Activated naive CD8-positive, alpha-beta T cell treated with anti-CD3 and anti-CD28 coated beads, Interleukin-2, amount 50 U/mL, for 16 hours (primary cell): ENCODE results near the gene CEP131.
A peak's percentile ranks its signal among the peaks of the same experiment; 100 is the strongest.

Experiments used
- DNase-seq: peaks from one replicate; pipeline ENCODE4 v3.0.0-alpha.2; 2020; ENCODE audit warnings: low read depth, low spot score

The CEP131 gene

DNA sequence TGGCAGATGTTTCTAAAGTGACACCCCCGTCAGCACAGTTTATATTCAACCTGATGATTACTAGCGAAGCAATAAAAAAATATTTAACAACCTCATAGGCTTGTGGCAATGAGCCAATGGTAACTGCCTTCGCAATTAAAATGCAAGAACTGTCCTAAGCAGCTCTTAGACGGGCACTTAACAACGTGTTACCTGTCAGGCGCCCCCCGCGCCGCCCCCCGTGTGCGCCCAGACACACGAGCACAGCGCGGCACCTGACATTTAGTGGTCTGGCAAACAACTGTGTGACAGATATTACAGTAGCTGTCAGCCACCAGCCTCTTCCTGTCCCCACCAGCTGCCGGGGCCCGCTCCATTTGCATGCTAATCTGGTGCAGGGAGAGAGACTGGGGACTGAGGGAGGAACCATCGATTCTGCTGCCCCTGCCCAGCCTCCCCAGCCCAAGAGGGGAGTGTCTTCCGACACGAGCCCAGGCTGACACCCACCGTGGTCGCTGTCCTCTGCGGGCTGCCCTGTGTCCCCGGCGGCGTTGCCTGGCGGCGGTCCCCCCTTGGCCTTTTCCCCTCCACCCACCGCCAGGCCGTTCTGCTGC lies 29.0 kb upstream of the CEP131 start:
- no peak for DNase-seq

DNA sequence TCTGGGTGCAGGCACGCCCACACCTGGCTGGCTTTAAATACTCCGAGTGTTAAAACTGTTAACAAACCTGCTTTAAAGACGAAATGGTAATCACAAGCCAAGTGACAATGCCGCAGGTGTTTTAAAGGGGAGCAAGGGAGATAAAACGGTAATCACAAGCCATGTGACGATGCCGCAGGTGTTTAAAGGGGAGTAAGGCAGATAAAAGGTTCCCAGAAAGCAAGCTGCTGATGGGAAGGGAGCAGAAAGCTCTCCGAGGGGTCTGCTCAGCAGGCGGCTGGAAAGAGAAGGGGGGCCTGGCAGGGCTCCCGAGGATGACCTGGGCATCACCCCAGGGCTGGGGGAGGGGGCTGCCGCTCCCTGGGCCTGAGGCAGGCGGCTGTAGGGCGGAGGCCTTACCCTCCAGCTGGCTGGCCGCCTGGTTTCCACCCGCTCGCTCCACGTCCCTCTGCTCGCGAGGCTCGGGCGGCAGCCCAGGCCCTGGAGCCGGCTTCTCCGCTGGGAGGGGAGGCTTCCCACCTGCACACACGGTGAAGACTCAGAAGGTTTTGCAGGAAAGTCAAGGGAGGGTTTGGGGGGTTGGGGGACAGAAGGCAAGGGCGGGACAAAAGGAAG lies 28.4 kb upstream of the CEP131 start:
- no peak for DNase-seq

GRCh38 chr17:81250286-81251093 lies 27.7 kb upstream of the CEP131 start:
- no peak for DNase-seq

DNA sequence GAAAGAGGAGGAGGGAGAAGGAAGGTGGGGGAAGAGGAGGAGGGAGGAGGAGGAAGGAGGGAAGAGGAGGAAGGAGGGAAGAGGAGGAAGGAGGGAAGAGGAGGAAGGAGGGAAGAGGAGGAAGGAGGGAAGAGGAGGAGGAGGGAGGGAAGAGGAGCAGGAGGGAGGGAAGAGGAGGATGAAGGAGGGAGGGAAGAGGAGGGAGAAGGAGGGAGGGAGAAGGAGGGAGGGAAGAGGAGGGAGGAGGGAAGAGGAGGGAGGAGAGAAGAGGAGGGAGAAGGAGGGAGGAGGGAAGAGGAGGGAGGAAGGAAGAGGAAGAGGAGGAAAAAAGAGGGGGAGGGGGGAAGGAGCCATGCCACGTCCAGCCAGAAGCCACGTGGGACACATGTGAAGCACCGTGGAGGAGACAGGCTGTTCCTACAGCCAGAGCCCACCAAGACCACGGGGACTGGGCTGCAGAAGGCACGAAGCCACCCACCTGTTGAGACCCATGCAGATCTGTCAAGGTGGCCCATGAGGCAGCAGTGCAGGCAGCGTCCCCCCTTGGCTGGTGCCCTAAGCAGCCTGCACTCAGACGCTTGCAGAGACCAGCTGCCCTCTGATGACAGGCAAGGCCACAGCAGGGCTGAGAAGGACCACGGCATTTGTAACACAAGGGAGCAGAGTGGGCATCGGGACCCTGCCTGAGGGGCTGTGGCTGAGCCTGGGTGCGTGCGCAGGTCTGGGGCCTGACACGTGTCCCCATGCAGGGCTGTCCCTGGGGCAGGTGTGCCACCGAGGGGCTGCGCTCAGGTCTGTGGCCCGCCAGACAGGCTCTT lies 26.7 kb upstream of the CEP131 start:
- no peak for DNase-seq

DNA sequence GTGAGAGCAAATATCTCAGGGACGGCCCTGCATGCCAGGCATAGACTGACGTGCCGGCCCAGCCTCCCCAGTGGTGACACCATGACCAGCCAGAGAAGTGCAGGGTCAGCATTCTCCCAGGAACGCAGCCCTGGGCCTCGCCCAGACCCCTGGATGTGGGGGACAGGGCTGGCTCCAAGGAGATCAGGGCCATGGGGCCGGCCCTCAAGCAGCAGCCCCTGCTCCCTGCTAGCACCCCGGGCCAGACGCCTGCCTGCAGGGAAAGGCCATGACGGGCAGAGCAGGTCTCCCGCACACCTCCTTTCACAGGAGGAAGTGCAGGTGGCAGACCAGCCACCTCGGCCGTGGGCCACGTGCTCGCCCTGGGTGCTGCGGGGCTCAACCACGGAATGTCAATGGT lies 25.9 kb upstream of the CEP131 start:
- no peak for DNase-seq

DNA sequence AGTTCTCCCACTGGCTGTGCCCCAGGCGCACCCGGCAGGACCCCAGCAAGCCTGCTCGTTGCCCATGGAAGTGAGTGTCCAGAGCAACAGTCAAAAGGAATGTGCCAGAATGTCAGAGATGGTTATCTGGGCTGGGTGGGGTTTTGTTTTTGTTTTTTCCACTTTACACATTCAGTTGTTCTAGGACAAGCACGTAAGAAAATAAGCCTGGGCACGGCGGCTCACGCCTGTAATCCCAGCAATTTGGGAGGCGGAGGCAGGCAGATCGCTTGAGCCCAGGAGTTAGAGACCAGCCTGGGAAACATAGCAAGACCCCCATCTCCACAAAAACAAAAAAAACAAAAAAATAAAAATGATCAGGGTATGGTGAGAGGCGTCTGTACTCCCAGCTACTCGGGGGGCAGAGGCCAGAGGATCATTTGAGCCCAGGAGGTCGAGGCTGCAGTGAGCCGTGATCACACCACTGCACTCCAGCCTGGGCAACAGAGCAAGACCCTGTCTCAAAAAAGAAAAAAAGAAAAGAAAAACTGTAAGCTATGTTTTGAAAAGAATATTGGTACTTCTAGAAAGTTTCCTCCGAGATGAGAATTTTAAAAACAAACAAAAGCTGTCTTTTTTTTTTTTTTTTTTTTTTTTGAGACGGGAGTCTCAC lies 24.7 kb upstream of the CEP131 start:
- no peak for DNase-seq

DNA sequence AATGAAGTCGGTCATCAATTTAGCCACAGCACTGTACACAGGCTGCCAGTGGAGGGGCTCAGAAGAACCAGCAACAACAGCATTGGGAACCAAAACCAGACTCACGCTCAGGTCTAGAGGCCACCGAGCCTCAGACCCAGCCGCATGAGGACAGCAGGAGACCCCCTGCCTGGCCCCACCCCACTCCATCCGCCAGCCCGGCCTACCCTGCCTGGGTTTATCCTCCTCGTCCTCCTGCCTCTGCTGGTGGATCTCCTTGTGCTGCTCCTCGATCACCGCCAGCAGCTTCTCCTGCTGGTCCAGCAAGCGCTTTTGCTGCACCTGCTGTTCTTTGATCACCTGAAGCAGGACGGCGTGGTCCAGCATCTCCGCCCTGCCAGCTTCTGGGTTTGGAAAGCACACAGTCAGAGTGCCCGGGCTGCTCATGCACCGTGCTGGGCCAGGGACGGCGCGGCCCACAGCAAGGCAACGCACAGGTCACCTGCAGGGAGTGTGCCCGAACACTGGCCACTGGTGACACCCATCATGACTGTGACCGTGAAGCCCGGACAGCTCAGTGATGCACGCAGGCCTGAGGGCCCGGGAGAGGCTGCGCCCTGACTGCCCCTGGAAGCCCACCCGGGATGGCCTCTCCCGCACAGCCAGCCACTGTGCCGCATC lies 24.0 kb upstream of the CEP131 start:
- DNase-seq, result no peak

- no peak for DNase-seq
These were observed 23.5 kb upstream of the CEP131 start for GRCh38 chr17:81246343-81246670.

GRCh38 chr17:81245665-81246342 lies 23.0 kb upstream of the CEP131 start:
- DNase-seq, result no peak

DNA sequence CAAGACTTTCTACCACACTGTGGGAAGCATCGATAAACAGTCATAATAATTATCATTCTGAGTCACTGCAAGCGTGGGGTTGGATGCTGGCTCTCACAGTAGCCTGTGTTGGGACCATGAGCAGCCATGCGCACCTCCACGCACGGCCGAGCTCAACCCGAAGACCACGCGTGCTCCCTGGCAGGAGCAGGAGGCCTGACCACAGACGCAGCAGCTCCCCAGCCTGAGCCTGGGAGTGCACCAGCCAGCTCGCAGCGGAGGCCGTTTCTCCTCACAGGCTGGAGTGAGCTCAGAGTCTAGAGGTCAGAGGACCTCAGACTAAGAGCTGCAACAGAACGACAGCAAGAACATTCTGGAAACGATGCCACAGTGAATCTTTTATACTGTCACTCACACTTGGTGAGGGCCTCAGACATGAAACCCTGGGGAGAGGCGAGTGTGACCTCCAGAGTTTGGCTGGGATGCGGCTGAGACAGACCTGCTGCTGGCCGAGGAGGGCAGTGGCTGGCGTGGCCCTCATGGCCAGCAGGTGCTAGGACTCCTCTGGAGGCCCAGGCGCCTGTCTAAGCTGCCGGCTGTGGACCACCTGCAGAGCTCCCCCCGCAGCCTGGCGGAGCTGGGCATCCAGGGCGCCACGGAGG lies 22.4 kb upstream of the CEP131 start:
- no peak for DNase-seq

DNA sequence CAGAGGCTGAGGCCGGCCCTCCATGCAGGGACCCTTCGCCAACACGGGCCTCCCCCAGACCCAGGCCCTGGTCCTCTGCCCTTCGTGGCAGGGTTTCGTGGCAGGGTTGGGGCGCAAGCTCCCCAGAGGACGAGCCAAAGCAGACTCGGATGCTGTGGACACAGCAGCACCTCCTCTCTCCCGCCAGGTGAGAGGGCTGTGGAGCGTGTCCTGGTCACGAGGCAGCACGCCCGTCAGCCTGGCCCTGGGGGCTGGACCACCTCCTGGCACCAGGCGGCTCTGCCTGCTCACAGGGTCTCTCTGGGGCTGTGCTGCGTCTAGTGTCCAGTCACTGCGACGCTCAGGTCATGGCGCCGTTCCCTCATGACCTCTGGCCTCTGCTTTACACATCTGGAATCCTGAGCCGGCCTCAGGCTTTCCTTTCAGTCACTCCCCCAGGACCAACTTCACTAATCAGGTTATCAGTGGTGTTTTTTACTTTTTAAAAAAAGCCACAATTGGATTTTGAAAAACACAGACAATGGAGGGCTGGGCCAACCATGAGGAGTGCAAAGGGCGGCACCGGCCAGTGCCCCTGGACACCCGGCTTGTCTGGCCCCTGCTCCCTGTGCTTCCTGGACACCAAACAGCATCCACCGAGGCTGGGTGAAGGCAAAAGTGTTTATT lies 21.7 kb upstream of the CEP131 start:
- DNase-seq, result no peak

DNA sequence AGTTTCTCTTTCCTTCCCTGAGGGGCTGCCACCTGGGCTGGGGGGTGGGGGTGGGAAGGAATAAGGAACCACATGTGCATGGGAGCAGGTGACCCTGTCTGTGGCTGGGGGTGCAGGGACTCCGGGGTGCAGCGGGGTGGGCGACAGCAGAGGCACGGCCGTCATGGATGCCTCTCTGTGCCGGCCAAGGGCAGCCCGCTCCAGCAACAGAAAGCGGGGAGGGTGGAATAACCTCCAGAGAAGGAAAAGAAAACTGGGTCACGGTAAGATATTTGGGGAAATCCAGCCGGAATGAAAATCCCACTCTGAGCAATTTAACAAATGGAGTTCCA lies 20.5 kb upstream of the CEP131 start:
- no peak for DNase-seq

DNA sequence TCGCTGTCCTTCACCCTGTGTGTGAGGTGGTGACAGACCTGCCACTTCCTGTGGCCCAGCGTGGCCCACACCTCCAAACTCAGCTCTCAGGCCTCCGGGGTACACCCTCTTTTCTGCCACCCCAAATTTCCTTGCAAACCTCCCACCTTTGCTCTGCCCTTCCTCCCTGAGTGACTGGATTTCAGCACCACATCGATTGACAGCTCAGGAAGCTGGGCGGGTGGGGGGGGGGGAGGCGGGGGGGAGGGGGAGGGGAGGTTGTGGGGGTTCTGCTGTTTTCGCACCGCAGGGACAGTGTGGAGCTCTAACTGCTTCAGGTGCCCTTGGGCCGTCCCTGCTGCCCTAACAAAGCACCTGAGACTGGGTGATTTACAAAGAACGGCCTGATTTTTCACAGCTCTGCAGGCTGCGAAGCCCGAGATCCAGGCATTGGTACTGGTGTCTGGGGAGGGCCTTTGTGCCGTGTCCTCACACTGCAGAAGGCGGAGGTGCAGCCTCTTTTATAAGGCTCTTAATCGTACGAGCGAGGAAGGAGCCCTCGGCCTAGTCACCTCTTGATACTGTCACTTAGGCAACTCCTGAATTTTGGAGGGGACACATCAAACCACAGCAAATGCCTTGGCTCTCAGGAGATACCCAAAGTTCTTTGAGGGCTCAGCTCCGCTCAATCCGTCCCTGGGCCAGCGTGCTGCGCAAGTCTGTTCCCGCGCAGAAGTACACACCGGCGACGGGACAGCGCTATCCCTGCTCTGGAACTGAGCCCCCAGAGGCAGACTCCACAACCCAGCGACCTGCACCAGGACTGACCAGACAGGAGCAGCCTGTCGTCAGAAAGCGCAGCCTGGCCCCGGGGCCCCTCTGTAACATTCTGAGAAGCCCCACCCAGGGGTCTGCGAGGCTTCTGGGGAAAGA lies 19.9 kb upstream of the CEP131 start:
- no peak for DNase-seq

GRCh38 chr17:81241648-81242420 lies 19.1 kb upstream of the CEP131 start:
- peak; percentile 49 for DNase-seq

DNA sequence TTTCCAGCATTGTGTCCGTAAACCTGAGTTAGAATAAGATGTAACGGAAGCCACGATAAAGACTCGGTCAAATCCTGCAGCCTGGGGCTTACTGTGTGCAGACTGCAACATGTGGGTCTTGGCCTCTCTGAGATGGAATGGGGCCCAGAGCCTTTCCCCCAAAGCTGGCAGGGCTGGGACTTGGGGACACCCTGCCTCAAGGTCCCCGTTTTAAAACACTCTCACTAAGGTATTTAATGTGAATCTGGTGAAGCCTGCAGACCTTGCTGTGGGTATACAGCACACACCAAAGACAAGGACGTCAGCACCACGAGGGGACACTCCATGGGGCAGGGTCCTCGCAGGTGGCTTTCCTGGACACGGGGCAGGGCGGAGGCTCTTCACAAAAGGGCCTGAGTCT lies 18.4 kb upstream of the CEP131 start:
- DNase-seq, result no peak

DNA sequence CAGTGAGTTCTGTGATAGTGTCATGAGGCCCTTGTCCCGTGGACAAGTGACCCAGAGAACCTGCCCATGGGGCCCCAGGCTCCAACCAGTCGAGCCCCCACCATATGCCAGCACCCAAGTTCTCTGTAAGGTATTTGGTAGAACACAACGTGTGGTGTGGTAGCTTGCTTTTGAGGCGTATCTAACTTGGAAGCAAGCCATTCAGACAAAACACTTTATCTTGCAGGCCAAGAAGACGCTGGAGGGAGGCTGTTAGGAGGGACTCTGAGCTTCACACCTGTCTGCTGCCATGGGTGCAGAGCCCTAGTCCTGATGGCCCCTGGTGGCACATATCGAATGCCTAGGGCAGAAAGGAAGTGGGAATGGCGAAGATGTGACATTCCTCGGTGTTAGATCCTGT lies 18.0 kb upstream of the CEP131 start:
- DNase-seq, result no peak

DNA sequence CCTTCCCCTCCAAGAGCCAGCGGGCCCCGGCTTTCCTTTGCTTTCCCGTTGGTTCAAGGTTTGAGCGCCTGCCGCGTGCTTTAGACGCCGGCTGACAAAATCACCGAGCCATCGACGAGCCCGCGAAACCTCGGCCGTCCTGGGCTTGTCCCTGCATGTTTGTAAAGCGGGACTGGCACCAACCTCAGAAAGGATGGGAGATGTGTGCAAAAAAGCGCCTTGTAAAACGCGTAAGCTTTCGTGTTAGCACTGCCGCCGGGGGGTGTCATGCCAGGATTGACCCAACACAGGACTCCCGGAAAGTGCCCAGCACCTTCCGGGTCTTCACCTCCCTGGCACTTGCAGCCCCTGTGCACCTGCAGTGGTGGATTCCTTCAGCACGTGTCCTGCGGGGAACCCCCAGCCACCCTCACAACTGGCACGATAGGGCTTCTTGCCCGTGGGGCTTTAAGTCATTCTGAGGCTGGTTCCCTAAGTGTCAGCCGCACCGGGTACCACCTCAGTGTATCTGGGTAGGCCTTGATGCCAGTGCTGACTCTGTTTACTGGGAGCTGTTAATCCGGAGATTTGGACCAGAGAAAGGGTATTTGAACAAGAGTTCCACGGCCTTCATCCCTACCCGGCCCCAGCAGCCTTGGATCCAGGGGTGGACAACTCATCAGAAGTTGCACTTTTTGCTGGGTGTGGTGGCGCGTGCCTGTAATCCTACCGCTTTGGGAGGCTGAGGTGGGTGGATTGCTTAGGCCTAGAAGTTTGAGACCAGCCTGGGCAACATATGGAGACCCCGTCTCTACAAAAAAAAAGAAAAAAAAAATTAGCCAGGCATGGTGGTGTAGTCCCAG lies 17.2 kb upstream of the CEP131 start:
- peak; percentile 38 for DNase-seq
